ENCODE data around the gene LHX3.

The LHX3 gene

DNA sequence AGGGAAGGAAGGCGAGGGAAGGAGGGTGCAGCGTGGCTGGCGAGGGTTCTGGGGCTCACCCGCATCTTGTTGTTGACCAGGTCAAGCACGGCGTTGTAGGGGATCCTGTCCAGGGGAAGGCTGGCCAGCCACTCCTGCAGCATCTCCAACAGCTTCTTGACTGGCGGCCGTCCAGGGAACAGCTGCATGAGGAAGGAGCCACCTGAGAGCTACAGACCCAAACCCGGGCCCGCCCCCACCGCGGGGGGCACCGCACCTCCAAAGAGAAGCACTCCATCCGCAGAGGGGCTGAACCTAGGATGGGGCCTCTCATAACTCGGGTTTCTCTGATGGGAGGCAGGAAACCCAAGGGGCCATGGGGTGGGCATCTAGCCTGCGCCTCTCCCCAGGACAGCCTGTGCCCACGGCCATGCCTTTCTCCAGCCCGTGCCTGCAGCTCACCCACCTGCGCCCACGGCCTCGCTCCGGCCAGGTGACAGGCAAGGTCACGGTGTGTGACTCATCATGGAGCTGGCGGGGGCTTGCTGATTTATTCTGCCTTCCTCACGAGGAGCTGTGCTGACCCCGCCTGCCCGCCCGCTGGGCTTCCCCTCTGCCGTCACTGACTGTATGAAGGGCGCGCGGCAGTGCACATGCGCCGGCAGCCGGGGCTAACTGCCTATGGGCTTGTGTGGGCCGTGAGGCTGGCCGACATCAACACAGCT lies 11.8 kb upstream of the LHX3 start:
- Histone ChIP-seq H3K4me1 (ENCODE audit: insufficient read depth, low read length) (no peaks in the 10 kb centered on the region), H3K9me3 (ENCODE audit: low read length) (no peaks in the 10 kb centered on the region), H2AFZ (ENCODE audit: low read depth, low read length) (no peak overlapping the region), H3K27me3 (ENCODE audit: insufficient read depth, low read length) (no peaks in the 10 kb centered on the region), H3K4me3 (ENCODE audit: low read length) (no peak overlapping the region), H3K36me3 (ENCODE audit: insufficient read depth, low read length) (peaks cover 48% of the 10 kb centered on the region)

DNA sequence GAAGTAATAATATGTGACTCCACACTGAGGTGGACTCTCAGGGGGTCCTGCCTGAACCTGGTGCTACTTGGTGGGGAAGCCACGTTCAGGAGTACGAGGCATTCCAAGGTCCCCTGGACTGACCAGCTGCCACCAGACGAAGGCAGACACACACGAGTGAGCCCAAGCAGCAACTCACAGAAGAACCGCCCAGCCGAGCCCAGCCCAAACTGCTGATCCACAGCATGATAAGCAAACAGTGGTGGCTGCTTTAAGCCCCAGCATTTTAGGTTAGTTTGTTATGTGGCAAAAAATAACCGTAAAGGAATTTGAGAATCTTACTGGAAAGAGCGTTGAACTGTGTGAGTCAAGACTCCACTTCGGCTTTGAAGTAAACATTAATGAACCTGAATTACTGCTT lies 8.8 kb upstream of the LHX3 start:
- Histone ChIP-seq H3K4me1 (ENCODE audit: insufficient read depth, low read length) (no peaks in the 10 kb centered on the region), H3K27me3 (ENCODE audit: insufficient read depth, low read length) (no peaks in the 10 kb centered on the region), H3K36me3 (ENCODE audit: insufficient read depth, low read length) (peaks cover 55% of the 10 kb centered on the region), H2AFZ (ENCODE audit: low read depth, low read length) (no peak overlapping the region), H3K4me3 (ENCODE audit: low read length) (no peak overlapping the region), H3K9me3 (ENCODE audit: low read length) (no peaks in the 10 kb centered on the region)

GRCh38 chr9:136212345-136212950 lies 7.5 kb upstream of the LHX3 start:
- no peaks in the 10 kb centered on the region for H3K9me3 ChIP-seq (ENCODE audit: low read length)
- H2AFZ ChIP-seq (ENCODE audit: low read depth, low read length): no peak overlapping the region
- peaks cover 52% of the 10 kb centered on the region for H3K36me3 ChIP-seq (ENCODE audit: insufficient read depth, low read length)
- no peaks in the 10 kb centered on the region for H3K4me1 ChIP-seq (ENCODE audit: insufficient read depth, low read length)
- H3K27me3 ChIP-seq (ENCODE audit: insufficient read depth, low read length): no peaks in the 10 kb centered on the region
- no peak overlapping the region for H3K4me3 ChIP-seq (ENCODE audit: low read length)

DNA sequence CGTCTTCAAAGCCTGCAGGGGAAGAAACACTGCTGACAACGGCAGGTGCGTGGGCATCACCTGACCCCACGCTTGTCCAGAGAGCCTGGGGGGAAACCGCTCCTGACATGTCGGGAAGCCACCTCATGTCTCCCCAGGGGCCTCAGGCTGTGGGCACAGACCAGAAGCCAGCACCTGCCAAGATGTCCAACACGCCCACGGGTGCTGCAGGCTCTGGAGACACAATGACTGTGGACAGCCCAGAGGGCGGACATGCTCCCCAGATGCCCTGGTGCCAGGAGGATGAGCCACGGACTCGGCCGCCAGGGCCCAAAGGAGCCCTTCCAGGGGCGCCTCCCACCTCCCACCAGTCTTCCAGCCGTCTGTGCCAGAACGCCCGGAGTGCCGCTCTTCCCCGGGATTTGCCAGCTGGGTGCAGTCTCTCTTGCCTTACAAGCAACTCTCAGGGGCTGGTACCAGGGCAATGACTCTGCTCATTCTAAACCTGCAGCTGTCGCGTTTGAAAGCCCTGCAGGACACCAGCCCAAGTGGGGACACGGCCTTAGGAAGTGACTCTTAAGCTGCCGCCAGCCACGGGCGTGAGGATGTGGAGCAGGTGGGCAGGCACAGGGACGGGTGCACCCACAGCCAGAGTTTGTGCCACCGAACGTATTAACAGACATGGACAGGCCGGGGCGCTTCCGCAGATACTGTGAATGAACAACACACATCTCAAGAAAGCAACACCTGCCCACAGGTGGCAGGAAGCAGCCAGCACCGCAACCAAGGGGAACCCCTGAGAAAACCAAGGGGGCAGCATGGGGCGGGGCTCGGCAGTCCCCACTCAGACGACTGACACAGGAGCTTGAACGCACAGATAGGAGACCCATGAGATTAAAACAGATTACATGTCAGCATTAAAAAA lies 6.8 kb upstream of the LHX3 start:
- no peaks in the 10 kb centered on the region for H3K9me3 ChIP-seq (ENCODE audit: low read length)
- no peaks in the 10 kb centered on the region for H3K4me1 ChIP-seq (ENCODE audit: insufficient read depth, low read length)
- H3K36me3 ChIP-seq (ENCODE audit: insufficient read depth, low read length): peaks cover 52% of the 10 kb centered on the region
- H3K4me3 ChIP-seq (ENCODE audit: low read length): no peak overlapping the region
- H3K27me3 ChIP-seq (ENCODE audit: insufficient read depth, low read length): no peaks in the 10 kb centered on the region
- no peak overlapping the region for H2AFZ ChIP-seq (ENCODE audit: low read depth, low read length)

DNA sequence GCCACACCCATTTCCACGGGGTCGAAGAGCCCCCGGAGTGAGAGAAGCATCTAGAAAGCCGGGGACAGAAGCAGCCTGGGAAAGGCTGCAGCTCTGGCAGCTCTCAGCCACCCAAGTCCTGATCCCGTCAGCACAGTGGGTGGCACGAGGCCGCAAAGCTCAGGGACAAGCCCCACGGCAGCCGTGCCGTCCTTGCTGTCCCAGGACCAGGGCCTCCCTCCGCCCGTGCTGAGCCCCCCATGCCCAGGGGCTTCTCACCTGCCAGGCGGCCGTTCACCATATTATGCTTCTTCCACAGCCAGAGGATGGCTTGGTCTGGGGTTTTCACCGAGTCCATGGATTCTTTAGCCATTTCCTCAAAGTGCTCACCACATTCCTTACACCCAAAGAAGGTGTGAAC lies 6.1 kb upstream of the LHX3 start:
- Histone ChIP-seq H3K27me3 (ENCODE audit: insufficient read depth, low read length) (no peaks in the 10 kb centered on the region), H3K36me3 (ENCODE audit: insufficient read depth, low read length) (peaks cover 48% of the 10 kb centered on the region), H3K4me3 (ENCODE audit: low read length) (no peak overlapping the region)

DNA sequence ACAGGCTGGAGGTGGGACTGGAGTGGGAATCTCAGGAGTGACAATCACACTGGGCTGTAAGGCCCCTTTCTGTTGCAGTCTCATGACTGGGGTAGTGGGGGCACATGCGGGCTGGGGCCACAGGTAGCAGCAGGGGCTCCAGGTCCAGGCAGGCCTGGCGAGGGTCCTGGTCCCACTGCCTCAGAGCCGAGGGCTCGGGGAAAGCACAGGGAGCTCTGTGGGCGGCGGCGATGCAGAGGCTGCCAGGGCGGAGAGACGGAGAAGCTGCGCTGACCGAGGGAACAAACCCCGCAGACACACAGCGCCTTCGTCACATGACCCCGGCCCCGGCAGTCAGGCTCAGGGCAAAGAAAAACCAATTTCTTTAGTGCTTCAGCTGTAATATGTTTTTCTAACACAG lies 5.3 kb upstream of the LHX3 start:
- Histone ChIP-seq H3K4me1 (ENCODE audit: insufficient read depth, low read length) (no peaks in the 10 kb centered on the region), H3K27me3 (ENCODE audit: insufficient read depth, low read length) (peaks cover 5% of the 10 kb centered on the region), H3K4me3 (ENCODE audit: low read length) (no peak overlapping the region), H2AFZ (ENCODE audit: low read depth, low read length) (no peak overlapping the region), H3K9me3 (ENCODE audit: low read length) (no peaks in the 10 kb centered on the region), H3K36me3 (ENCODE audit: insufficient read depth, low read length) (peaks cover 44% of the 10 kb centered on the region)

More for the DNA sequence above, 6.1 kb upstream of the LHX3 start:
- Histone ChIP-seq H3K4me1 (ENCODE audit: insufficient read depth, low read length) (no peaks in the 10 kb centered on the region), H2AFZ (ENCODE audit: low read depth, low read length) (no peak overlapping the region), H3K9me3 (ENCODE audit: low read length) (no peaks in the 10 kb centered on the region)

GRCh38 chr9:136209786-136210185 lies 4.9 kb upstream of the LHX3 start:
- H2AFZ ChIP-seq (ENCODE audit: low read depth, low read length): no peak overlapping the region
- H3K27me3 ChIP-seq (ENCODE audit: insufficient read depth, low read length): peaks cover 8% of the 10 kb centered on the region
- peaks cover 39% of the 10 kb centered on the region for H3K36me3 ChIP-seq (ENCODE audit: insufficient read depth, low read length)
- H3K4me3 ChIP-seq (ENCODE audit: low read length): no peak overlapping the region
- no peaks in the 10 kb centered on the region for H3K9me3 ChIP-seq (ENCODE audit: low read length)
- peaks cover under 1% of the 10 kb centered on the region for H3K4me1 ChIP-seq (ENCODE audit: insufficient read depth, low read length)

DNA sequence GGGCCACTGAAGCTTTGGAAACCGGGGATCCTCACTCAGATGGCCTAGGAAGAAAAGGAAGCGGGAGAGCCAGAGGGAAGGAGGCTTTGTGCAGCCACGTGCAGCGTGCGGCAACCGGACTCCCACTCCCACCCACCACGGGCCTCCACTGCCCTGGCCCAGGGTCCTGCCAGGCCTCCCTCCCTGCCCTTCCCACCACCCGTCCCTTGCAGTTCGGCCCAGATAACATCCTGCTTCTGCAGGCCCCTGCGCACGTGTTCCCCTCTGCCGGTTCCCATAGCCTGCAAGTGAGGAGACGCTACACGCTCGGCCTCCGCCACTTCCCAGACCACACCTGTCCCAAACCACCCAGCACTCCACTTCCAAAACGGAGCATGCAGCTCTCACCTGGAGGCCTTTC lies 4.3 kb upstream of the LHX3 start:
- Histone ChIP-seq H3K9me3 (ENCODE audit: low read length) (no peaks in the 10 kb centered on the region), H3K27me3 (ENCODE audit: insufficient read depth, low read length) (peaks cover 14% of the 10 kb centered on the region), H2AFZ (ENCODE audit: low read depth, low read length) (no peak overlapping the region), H3K4me1 (ENCODE audit: insufficient read depth, low read length) (peaks cover 5% of the 10 kb centered on the region), H3K4me3 (ENCODE audit: low read length) (no peak overlapping the region), H3K36me3 (ENCODE audit: insufficient read depth, low read length) (peaks cover 33% of the 10 kb centered on the region)

DNA sequence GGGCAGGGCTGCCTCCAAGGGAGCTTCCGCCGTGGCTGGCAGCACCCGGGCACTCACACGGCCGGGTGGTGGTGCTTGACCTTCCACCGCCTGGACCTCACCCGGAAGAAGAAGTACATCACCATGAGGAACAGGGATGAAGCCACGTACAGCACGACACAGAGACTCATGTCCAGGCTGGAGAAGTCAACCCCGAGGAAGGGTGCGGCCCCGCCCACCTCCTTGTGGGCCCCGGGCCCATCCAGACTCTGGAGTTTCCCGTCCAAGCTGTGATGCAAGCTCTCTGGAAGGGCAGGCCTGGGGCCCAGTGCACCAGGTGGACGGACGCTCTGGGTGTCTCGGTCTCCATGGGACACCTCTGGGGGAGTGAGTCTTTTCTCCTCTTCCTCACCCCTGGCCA lies 3.7 kb upstream of the LHX3 start:
- Histone ChIP-seq H3K4me1 (ENCODE audit: insufficient read depth, low read length) (peaks cover 8% of the 10 kb centered on the region), H2AFZ (ENCODE audit: low read depth, low read length) (no peak overlapping the region), H3K27me3 (ENCODE audit: insufficient read depth, low read length) (peaks cover 19% of the 10 kb centered on the region), H3K9me3 (ENCODE audit: low read length) (no peaks in the 10 kb centered on the region), H3K36me3 (ENCODE audit: insufficient read depth, low read length) (peaks cover 29% of the 10 kb centered on the region), H3K4me3 (ENCODE audit: low read length) (no peak overlapping the region)

GRCh38 chr9:136207616-136208015 lies 2.7 kb upstream of the LHX3 start:
- no peak overlapping the region for H2AFZ ChIP-seq (ENCODE audit: low read depth, low read length)
- H3K4me3 ChIP-seq (ENCODE audit: low read length): no peak overlapping the region
- H3K9me3 ChIP-seq (ENCODE audit: low read length): no peaks in the 10 kb centered on the region
- H3K27me3 ChIP-seq (ENCODE audit: insufficient read depth, low read length): peaks cover 29% of the 10 kb centered on the region
- peaks cover 19% of the 10 kb centered on the region for H3K36me3 ChIP-seq (ENCODE audit: insufficient read depth, low read length)
- peaks cover 11% of the 10 kb centered on the region for H3K4me1 ChIP-seq (ENCODE audit: insufficient read depth, low read length)

GRCh38 chr9:136206602-136207275 lies 1.8 kb upstream of the LHX3 start:
- Histone ChIP-seq H3K27me3 (ENCODE audit: insufficient read depth, low read length) (peaks cover 37% of the 10 kb centered on the region), H3K36me3 (ENCODE audit: insufficient read depth, low read length) (peaks cover 19% of the 10 kb centered on the region), H2AFZ (ENCODE audit: low read depth, low read length) (no peak overlapping the region), H3K4me1 (ENCODE audit: insufficient read depth, low read length) (peaks cover 11% of the 10 kb centered on the region), H3K9me3 (ENCODE audit: low read length) (no peaks in the 10 kb centered on the region), H3K4me3 (ENCODE audit: low read length) (no peak overlapping the region)

DNA sequence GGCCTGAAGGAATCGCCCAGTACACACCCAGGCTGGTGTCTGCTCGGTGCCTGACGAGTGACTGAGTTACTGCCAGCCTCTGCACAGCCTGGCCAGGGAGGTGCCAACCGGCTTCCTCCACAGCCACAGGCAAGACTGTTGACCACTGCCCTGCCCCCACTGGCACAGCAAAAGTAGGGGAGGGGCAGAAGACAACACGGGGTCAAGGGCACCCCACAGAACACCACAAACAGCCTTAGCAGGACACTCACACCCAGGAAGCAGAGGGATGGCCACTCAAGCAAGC lies 722 bp upstream of the LHX3 start:
- H3K4me1 ChIP-seq (ENCODE audit: insufficient read depth, low read length): peaks cover 11% of the 10 kb centered on the region
- peaks cover 48% of the 10 kb centered on the region for H3K27me3 ChIP-seq (ENCODE audit: insufficient read depth, low read length)
- H3K36me3 ChIP-seq (ENCODE audit: insufficient read depth, low read length): peaks cover 17% of the 10 kb centered on the region
- H2AFZ ChIP-seq (ENCODE audit: low read depth, low read length): no peak overlapping the region
- no peaks in the 10 kb centered on the region for H3K9me3 ChIP-seq (ENCODE audit: low read length)
- no peak overlapping the region for H3K4me3 ChIP-seq (ENCODE audit: low read length)
